ENCODE results near the gene NAA35.
"Not testable (repeated sequence)": the region's sequence is repeated elsewhere in the genome, so short reads cannot be mapped to it uniquely, and the experiment has no call there.

Gene NAA35

DNA sequence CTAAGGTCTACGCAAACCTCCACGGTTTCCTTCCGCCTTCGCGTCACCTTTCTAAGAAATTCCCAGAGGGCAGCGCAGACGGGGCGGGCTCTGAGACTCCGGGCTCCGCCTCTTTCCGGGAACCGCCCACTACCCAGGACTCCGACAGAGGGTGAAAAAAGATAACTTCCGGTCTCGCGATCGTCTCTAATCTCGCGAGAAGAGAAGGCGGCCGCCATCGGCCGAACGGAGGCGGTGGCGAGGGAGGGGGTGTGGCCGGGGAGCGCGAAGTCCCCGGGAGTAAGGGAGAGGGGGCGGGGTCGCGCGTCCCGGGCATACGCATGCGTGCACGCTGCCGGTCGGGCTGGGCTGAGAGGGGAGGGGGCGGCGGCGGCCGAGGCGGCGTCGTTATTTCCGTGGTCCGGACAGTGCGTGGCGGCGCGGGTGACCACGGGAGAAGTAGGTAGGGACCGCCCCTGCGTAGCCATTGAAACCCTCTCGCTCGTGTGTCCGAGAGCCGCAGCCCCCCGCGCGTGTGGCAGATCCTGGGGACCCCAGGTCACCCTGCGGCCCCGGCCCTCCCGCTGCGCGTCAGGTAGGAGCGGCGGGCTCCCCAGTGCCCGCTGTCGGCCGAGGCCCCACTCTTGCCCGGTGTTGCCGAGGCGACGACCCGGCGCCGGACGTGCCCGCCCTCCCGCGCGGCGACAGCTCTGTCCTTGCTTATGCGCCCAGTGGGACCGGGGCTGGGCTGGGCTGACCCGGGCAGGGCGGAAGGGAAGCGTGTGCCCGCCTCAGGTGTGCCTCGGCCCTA, at the start of gene NAA35:
Gene NAA35 (plus strand): TSS at position 315 of the 790 bp plus-strand sequence. CDS start 1,014 bp downstream, outside the sequence.
- peak; percentile 98 to 99 for DNase-seq (ENCODE audit: low read depth in 2 of 2)

DNA sequence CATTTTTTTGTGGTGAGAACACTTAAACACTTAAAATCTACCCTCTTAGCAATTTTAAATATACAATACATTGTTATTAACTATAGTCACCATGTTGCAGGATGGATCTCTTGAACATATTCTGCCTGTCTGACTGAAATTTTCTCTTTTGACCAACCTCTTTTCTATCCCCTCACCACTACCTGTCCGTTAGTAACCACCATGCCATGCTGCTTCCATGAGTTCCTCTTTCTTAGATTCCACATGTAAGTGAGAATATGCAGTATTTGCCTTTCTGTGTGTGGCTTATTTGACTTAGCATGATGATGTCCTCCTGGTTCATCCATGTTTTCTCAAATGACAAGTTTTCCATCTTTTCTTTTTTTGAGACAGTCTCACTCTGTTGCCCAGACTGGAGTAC, 48.5 kb upstream of the NAA35 start:
- no peak for DNase-seq (ENCODE audit: low read depth in 2 of 2)

DNA sequence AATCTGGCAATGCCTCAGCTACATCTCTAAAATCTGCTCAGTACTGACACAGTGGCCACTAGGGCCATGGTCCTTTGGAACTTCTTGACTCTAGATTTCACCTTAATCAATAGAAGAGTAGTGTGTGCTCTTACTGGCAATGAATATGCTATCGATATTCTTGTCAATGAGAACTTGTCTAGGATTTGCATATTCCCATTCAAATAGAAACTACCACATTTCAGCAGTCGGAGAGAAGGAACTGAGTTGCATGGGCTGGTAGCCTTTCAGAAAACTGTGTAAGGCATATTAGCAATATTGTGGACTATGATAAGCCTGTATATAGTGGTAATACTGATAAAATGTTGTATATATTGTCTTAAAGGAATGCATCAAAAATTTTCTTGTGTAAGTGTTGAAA, 45.3 kb upstream of the NAA35 start:
- DNase-seq (ENCODE audit: low read depth in 2 of 2): no peak

DNA sequence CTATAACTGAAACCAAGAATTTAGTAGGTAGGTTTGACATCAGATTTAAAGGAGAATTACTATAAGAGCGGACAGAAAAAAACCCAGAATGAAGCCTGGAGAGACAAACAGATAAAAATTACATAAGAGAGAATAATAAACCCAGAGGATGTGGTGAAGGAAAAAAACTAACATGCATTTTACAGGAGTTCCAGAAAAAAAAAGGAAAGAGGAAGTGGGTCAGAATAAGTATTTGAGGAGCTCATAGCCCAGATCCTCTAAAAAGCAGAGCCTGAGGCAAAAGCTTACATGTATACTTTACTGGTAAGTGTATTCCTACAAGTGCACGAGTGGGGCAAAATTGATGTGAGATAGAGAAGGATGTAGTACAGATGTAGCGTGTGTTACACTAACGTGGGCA, 43.1 kb upstream of the NAA35 start:
- DNase-seq (ENCODE audit: low read depth in 2 of 2): no peak

DNA sequence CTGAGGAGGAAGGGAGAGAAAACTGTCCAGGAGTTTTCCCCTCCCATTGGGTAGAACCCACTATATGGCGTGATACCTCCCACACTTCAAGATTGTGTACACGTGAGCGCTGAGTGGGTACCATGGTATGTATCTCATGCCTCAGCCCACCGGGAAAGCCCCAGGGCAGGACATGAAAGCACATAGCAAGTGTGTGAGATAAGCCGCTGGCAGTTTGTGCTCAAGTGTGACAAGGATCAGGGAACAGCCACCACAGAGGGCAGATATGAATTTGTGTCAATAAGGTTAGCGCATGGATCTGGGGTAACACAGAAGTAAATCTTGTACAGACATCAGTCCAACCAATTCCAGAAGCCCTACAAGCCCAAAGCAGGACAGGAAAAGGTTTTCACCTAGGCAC, 42.6 kb upstream of the NAA35 start:
- no peak for DNase-seq (ENCODE audit: low read depth in 2 of 2)

DNA sequence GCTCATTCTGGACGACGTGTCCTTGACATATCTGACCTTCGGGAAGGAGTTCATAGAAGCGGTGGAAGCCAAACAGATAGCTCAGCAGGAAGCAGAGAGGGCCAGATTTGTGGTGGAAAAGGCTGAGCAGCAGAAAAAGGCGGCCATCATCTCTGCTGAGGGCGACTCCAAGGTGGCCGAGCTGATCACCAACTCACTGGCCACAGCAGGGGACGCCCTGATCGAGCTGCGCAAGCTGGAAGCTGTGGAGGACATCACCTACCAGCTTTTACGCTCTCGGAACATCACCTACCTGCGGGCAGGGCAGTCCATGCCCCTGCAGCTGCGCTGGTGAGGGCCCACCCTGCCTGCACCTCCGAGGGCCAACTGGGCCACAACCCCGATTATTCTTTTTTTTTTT, 41.6 kb upstream of the NAA35 start:
- DNase-seq (ENCODE audit: low read depth in 2 of 2): no peak

DNA sequence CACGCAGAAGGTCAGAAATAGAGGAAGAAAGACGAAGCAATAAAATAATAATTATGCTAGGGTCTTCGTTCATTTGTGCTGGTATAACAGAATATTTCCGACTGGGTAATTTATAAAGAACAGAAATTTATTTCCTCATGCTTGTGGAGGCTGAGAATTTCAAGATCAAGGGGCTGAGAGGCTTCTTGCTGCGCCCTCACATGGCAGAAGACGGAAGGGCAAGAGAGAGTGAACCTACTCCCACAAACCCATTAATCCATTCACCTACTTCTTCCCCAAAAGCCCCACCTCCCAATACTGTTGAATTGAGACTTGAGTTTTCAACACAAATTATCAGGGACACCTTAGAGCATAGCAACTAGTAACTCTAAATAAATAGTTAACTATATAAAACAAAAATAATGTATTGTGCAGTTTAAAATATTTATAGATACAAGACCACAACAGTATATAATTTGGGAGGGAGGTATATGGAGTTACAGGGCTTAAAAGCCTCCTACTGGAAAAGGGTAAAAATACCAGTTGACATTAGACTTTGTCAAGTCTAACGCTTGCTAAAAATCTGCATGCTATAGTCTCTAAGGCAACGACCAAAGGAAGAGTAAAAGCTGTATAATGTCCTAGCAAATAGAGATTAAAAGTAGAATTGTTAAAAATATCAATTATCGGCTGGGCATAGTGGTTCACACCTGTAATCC, 40.3 kb upstream of the NAA35 start:
- DNase-seq (ENCODE audit: low read depth in 2 of 2): peak in 1 of 2 donors; percentile 2

DNA sequence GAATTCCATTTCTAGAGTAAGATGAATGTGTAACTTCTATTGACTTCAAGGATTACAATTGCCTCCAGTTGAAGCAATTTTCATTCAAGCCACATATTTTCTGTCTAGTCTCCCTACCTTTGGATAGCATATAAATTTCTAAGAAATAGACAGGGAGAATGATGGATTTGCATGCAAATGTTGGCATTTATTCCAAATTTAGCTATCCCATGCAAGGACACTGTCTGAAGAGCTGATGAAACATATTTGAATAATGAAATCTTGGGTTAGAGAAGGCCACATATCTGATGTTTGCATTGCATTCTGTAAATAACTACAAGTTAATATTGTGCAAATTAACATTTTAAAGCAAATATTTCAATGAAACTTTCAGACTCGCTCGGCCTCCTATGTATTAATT, 36.0 kb upstream of the NAA35 start:
- DNase-seq (ENCODE audit: low read depth in 2 of 2): no peak

DNA sequence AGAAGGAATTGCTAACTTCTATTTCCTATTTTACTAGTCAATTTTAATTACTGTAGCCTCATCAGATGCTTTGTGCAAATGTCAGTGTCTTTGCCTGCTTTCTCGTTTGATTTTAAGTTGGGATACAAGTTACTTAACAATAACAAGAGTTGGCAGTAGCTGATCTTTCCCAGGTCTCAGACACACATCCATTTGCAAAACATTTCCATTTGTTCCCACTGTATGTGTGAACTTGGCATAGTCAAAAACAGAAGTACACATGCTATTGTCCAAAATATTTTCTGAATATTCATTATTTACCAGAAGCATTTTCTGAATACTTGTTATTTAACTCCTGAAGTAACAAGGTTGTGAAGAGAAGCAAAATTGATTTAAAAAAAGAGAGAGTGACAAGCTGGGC, 35.0 kb upstream of the NAA35 start:
- DNase-seq (ENCODE audit: low read depth in 2 of 2): no peak

DNA sequence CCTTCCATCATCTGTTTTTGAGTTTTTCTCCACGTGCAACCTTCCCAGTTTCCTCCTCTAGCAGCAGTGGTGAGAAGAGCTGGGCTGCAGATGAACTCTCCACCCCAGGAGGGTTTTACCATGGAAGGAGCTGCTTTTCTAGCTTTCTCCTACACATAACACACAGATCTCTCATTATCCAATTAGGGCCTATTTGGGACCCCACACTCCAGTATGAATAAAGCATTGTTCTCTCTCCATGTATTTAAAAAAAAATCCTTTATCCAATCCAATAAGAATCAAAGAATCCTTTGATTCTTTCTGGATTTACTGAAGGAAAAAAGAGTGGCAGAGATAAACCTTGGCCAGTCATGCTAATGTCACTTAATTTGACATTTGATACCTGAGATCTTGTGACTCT, 31.6 kb upstream of the NAA35 start:
- no peak for DNase-seq (ENCODE audit: low read depth in 2 of 2)

DNA sequence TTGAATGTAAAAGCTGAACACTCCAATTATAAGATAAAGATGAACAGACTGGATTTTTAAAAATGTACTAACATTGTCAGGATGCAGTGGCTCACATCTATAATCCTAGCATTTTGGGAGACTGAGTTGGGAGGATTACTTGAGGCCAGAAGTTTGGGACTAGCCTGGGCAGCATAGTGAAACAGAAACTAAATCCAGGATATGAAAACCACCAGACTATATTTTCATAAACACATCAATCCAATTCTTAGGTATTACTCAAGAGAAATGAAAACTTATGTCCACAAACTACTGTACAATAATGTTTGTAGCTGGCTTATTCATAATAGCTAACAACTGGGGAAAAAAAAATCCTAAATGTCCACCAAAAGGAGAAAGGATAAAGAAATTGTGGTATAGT, 26.8 kb upstream of the NAA35 start:
- DNase-seq (ENCODE audit: low read depth in 2 of 2): no peak

DNA sequence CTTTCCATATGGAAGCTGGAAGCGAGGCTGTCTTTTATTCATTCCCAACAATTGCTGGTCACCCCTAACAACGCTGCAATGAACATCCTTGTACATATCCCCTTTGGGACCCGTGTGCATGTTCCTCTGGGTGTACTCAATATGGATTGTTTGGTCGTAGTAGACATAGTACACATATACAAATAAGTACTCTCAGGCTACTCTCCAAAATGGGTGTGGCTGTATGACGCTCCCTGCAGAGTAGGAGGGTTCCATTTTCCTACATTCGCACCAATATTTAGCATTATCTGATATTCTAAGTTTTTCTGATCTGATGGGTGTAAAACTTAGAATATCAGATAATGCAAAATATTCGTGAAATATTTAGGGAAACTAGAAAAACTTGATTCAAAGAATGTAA, 23.2 kb upstream of the NAA35 start:
- no peak for DNase-seq (ENCODE audit: low read depth in 2 of 2)

DNA sequence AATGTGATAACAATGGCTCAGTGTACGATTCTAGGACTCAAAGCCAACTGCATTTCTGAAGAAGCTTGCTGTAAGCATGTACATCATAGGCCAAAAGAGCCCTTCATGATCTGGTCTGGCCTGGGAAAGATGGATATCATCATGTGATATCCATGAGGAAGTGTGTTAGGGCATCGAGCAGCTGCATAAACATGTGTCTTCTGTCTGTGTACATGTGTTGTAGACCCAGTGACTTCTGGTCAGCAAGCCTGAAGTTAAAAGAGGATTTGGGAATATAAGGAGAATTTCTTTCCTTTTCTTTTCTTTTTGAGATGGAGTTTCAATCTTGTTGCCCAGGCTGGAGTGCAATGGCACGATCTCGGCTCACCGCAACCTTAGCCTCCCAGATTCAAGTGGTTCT, 15.5 kb upstream of the NAA35 start:
- DNase-seq (ENCODE audit: low read depth in 2 of 2): no peak

DNA sequence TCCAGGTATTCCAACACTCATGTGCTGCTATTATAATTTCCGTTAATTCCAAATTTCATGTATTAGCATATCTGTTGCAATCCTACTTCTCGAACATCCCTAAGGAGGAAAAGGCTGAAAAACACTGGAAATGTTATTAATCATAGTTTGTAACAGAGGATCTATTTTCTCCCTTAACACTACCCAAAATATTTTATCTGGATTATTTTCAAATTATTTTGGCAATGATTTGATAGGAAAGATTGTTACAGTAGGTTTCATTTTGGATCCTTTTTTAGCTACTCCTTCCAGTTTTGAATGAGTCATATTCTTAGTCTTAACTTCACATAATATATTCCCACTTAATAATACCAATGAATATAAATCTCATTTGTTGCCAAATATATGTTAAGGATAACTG, 13.9 kb upstream of the NAA35 start:
- DNase-seq (ENCODE audit: low read depth in 2 of 2): no peak

DNA sequence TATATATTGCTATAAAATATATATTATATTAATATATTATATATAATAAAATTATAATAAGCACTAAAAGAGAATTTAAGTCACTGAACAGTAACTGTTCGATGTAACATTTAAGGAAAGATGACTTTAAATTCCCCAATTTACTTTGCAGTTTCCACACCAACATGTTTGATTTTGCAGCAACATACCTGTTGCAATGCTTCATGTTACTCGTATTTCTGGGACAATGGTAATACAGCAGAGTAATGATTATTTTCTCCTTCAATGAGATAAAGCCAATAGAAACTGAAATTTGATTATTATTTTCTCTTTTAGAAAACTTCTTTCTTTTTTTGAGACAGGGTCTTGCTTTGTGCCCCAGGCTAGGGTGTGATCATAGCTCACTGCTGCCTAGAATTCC, 9.5 kb upstream of the NAA35 start:
- no peak for DNase-seq (ENCODE audit: low read depth in 2 of 2)

DNA sequence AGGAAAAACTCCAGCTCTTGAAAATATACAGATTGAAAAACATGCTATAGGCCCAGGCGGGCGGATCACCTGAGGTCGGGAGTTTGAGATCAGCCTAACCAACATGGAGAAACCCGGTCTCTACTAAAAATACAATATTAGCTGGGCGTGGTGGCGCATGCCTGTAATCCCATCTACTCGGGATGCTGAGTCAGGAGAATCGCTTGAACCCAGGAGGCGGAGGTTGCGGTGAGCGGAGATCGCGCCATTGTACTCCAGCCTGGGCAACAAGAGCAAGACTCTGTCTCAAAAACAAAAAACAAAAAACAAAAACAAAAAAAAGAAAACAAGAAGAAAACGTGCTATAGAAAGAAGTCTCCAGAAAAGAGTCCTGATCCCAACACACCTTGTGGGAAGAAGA, 5.0 kb upstream of the NAA35 start:
- DNase-seq (ENCODE audit: low read depth in 2 of 2): not testable (repeated sequence)

DNA sequence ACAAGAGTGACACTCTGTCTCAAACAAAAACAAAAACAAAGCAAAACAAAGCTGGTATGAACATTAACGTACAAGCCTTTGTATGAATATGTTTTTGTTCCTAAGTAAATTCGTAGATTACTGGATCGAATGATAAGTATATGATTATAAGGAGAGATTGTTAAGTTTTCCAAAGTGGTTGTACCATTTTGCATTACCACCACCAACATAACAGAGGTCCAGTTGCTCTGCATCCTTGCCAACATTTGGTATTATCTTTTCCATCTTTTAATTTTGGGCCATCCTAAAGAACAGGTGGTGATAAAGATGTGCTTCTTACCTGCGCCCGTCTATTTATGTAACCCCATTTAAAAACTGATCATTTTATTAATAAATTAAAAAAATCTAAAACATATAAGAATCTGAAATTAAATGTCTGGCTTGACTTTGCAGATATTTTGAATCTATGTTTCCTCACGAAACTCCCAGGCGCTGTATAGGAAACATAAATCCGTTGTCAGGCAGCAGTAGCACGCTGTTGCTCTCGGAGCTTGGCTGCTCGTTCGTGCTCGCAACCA, 593 bp upstream of the NAA35 start:
- no peak for DNase-seq (ENCODE audit: low read depth in 2 of 2)

DNA sequence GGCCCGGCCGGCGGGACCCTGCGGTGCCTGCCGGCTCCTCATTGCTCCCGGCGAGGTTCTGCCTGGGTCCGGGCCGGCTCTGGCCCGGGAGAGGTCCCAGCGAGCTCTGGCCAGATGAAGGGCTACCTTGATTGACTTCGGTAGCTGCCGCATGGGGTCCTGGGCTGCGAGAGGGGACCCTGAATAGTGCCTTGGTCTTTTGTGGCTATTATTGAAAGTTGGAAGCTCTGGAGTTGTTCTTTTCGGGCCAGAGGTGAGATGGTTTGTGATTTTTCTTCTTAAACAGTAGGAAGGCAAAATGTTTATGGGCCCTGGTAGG, 635 bp downstream of the NAA35 start:
- DNase-seq (ENCODE audit: low read depth in 2 of 2): no peak

DNA sequence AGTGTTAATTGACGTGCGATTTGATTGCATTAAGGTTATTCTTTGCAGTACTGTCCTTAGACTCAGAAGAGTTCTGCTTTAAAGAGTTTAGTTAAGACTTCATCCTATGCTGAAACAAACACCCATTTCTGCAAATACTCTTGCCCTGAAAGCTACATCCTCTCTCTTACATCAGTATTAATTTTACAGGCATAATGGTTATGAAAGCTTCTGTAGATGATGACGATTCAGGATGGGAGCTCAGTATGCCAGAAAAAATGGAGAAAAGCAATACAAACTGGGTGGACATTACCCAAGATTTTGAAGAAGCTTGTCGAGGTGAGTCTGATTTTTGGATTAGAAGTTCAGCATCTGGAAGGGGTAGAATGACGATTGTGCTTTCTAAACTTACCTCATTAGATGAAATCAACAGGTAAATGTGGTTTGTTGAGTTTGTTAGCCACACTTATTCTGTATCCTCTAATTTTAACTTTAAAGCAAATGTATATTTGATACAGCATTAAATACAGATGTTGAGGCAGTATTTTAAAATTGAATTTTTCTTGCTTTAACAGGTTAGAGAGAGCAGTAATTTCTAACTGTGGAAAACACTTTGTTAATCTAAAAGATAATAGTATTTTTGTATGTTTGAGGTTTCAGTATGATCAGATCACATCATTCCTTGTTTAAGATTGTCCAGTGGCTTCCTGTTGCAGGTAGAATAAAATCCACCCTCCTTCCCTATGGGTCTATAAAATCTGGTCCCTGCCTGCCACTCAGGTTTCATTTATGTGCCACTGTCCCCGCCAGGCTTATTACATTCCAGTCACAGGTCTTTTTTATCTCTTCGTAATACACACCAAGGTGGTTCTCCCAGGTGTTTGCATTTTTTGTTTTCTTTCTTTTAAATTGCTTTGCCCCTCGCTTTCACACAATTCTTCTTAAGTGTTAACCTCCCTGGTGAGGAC, 1.3 kb downstream of the NAA35 start:
- no peak for DNase-seq (ENCODE audit: low read depth in 2 of 2)

DNA sequence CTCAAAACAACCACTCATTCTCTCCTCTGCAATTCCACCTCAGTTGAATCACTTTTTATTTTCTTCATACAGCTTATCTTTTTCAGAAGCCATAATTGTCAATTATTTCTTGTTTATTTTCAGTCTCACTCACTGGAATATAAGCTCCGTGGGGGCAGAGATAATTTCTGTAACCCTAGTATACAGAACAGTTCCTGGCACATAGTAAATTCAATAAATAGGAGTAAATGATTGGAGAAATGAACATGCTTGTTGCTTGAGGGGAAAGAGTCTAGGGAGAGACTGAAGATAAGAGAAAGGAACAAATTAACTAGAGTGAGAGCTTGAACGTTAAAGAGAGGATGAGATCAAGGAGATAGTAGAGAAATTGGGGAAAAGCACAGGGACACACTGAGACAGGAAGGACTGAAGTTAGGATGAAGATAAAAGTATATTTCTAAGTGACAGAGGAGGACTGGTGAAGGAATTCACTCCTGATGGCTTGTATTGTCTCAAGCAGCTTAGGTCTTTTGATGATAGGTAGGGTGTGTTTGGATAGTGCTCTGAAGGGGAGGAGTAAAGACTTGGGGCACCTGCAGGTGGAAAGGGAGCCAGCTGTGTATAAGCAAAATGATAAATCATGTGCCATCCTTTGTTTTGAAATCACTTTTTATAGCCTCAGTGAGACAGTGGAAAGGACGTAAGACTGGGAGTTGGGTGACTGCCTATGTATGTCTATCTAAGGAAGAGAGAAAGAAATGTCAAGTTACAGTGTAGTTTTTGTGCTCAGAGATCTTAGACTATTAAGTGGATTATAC, 2.2 kb downstream of the NAA35 start:
- DNase-seq (ENCODE audit: low read depth in 2 of 2): no peak

DNA sequence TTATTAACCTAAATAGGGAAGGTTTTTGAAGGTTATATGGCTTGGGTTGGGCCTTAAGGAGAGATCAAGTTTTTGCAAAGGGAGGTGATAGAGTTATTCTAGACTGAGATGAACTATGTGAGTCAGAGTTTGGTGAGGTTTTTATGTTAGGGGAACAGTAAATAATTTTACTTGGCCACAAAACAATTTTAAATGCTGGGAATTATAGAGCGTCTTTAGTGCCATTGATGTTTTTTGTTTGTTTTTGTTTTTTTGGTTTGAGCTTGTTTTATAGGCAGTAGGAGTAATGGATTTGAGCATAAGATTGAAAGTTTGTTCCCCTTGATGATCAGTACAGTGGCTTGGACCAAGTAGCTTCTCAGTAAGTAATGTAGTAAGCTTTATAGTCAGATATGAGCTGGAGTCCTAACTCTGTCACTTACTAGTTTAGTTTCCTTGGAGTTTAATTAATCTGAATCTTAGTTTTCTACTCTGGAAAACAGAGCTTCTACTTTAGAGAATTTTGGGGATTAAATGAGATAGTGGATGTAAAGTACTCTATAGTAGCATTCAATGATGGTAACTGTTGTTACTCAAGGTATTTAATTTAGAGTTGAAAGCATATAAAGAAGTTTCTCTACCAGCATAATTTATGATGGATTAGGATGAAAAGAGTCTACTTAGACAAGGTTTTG, 2.9 kb downstream of the NAA35 start:
- DNase-seq (ENCODE audit: low read depth in 2 of 2): no peak
